ENCODE results near the gene MEIOC. TPM values are rescaled to one million over a fixed set of nuclear protein-coding genes. Genes with fewer than 3 reads are reported as not detected.

The MEIOC gene
- total and polyA plus RNA-seq, 9 of the 15 experiments (the other 6 are each of a cell fraction or from before 2014, with no cell fraction given), result 0.04 to 0.23 (median 0.06) TPM; not detected in 5

DNA sequence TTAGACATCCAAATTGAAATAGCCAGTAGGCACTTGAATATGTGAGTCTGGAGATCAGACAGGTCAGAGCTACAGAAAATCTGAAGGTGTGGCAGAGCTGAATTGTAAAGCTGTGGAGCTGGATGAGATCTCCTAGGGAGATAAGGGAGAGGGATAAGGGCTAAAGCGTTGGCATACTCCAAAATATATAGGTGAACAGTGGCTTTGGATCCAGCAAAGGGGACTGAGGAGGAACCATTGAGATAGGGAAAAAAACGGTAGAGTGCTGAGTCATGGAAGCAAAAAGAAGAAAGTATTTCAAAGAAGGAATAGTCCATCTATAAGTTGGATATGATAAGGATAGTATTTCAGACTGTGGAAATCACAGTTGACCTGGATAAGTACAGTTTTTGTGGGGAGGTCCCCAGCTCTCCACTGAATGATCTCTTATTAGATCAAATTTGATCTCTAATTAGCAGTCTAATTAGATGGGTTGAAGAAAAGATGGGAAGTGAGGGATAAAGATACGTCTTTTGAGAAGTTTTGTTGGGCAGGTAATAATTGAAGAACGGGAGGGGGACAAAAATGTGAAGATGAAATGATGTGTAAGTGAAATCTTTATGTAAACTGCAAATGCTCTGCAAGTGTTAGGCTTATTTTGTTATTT lies 51.6 kb downstream of the MEIOC start (continued):
- TF ChIP-seq, protein P1, sequence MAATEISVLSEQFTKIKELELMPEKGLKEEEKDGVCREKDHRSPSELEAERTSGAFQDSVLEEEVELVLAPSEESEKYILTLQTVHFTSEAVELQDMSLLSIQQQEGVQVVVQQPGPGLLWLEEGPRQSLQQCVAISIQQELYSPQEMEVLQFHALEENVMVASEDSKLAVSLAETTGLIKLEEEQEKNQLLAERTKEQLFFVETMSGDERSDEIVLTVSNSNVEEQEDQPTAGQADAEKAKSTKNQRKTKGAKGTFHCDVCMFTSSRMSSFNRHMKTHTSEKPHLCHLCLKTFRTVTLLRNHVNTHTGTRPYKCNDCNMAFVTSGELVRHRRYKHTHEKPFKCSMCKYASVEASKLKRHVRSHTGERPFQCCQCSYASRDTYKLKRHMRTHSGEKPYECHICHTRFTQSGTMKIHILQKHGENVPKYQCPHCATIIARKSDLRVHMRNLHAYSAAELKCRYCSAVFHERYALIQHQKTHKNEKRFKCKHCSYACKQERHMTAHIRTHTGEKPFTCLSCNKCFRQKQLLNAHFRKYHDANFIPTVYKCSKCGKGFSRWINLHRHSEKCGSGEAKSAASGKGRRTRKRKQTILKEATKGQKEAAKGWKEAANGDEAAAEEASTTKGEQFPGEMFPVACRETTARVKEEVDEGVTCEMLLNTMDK (IDR thresholded peaks at IDR 0.05; ENCODE audit: borderline replicate concordance, insufficient read depth, low read depth, low read length, poor library complexity, severe bottlenecking), result no peak
- TF ChIP-seq SMARCA4 (IDR thresholded peaks at IDR 0.05), result peak; percentile 33
- TF ChIP-seq ZFP30 (CRISPR knock-in tag; IDR thresholded peaks at IDR 0.05; ENCODE audit: borderline replicate concordance), result no peak
- no peak for TF ChIP-seq TAF1 (IDR thresholded peaks at IDR 0.05; ENCODE audit: control insufficient read depth, extremely low read depth, insufficient read depth, low read length, severe bottlenecking)
- TF ChIP-seq MECOM (CRISPR knock-in tag; IDR thresholded peaks at IDR 0.05), result no peak
- TF ChIP-seq, protein P2, sequence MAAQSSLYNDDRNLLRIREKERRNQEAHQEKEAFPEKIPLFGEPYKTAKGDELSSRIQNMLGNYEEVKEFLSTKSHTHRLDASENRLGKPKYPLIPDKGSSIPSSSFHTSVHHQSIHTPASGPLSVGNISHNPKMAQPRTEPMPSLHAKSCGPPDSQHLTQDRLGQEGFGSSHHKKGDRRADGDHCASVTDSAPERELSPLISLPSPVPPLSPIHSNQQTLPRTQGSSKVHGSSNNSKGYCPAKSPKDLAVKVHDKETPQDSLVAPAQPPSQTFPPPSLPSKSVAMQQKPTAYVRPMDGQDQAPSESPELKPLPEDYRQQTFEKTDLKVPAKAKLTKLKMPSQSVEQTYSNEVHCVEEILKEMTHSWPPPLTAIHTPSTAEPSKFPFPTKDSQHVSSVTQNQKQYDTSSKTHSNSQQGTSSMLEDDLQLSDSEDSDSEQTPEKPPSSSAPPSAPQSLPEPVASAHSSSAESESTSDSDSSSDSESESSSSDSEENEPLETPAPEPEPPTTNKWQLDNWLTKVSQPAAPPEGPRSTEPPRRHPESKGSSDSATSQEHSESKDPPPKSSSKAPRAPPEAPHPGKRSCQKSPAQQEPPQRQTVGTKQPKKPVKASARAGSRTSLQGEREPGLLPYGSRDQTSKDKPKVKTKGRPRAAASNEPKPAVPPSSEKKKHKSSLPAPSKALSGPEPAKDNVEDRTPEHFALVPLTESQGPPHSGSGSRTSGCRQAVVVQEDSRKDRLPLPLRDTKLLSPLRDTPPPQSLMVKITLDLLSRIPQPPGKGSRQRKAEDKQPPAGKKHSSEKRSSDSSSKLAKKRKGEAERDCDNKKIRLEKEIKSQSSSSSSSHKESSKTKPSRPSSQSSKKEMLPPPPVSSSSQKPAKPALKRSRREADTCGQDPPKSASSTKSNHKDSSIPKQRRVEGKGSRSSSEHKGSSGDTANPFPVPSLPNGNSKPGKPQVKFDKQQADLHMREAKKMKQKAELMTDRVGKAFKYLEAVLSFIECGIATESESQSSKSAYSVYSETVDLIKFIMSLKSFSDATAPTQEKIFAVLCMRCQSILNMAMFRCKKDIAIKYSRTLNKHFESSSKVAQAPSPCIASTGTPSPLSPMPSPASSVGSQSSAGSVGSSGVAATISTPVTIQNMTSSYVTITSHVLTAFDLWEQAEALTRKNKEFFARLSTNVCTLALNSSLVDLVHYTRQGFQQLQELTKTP (IDR thresholded peaks at IDR 0.05; ENCODE audit: low read depth in 1 of 2, partially characterized antibody in 2 of 2), result no peak
- TF ChIP-seq MNT (conservative IDR thresholded peaks at IDR 0.05), result no peak; a peak in 1 of 4 replicates
- no peak for TF ChIP-seq ARID4B (CRISPR knock-in tag; IDR thresholded peaks at IDR 0.05)

All from K562 (cell line).